Right lobe of liver (tissue), 4 donors: ENCODE results near the gene CALHM3.

Experiments
- CTCF ChIP-seq, 4 donors: fragments of 200-600 bp in 3 of 4; fragments of 450-650 bp in 1 of 4; IDR thresholded peaks; one replicate each; pipeline versions ENCODE4 v1.5.1 to v1.8.0; 2016 to 2022; ENCODE audit warnings: antibody characterized with exemption in 4 of 4, mild to moderate bottlenecking in 2 of 4
- POLR2A ChIP-seq: fragments of 450-650 bp; IDR thresholded peaks from one replicate; pipeline ENCODE4 v1.6.1; 2017; ENCODE audit warnings: antibody characterized with exemption, mild to moderate bottlenecking
- donor health status: DM: no; HTN: no; CAD: no.
- donor health status: DM: no; HTN: no; CAD: no.
- donor health status: DM: no; HTN: yes; CAD: no.

- TF ChIP-seq CTCF (IDR thresholded peaks at IDR 0.05) (no peak), POLR2A (no peak)
Measured at GRCh38 chr10:103504181-103504783, 25.2 kb upstream of the CALHM3 start.
